SK-N-SH treated with all-trans-retinoic acid at 6 μM for 48 hours (cell line): ENCODE results near the gene LPGAT1.

ENCODE experiments used
- ATAC-seq: fragments of 200-7000 bp; cut with Tn5 transposase; 3 replicates; pipeline ENCODE4 v1.9.1; 2020; ENCODE audit warnings: mild to moderate bottlenecking, moderate library complexity
- CSDC2 ChIP-seq: fragments of 250-450 bp; sonication (Bioruptor Pico); IDR thresholded peaks from 2 replicates; pipeline ENCODE4 v1.5.0; 2020; ENCODE audit warnings: mild to moderate bottlenecking, moderate library complexity
- CSRNP3 ChIP-seq: fragments of 250-450 bp; sonication (Bioruptor Pico); IDR thresholded peaks from 2 replicates; pipeline ENCODE4 v1.5.1; 2021; ENCODE audit warnings: mild to moderate bottlenecking, moderate library complexity
- ISL1 ChIP-seq: fragments of 250-450 bp; sonication (Bioruptor Pico); IDR thresholded peaks from 2 replicates; pipeline ENCODE4 v2.1.2; 2022; ENCODE audit warnings: mild to moderate bottlenecking, moderate library complexity
- PPARA ChIP-seq: fragments of 250-450 bp; sonication (Bioruptor Pico); IDR thresholded peaks from 2 replicates; pipeline ENCODE4 v1.5.0; 2020; ENCODE audit warnings: mild to moderate bottlenecking, borderline replicate concordance
- SNAI2 ChIP-seq: fragments of 250-450 bp; sonication (Bioruptor Pico); IDR thresholded peaks from 2 replicates; pipeline ENCODE4 v1.5.0; 2020; ENCODE audit warnings: mild to moderate bottlenecking, moderate library complexity
- TCF4 ChIP-seq: fragments of 250-450 bp; sonication (Bioruptor Pico); IDR thresholded peaks from 2 replicates; pipeline ENCODE4 v1.8.0; 2021; ENCODE audit warnings: mild to moderate bottlenecking, moderate library complexity, borderline replicate concordance
- TOX ChIP-seq: fragments of 250-450 bp; sonication (Bioruptor Pico); IDR thresholded peaks from 2 replicates; pipeline ENCODE4 v1.8.0; 2021; ENCODE audit warnings: mild to moderate bottlenecking, moderate library complexity, borderline replicate concordance
- ZFP3 ChIP-seq: fragments of 250-450 bp; sonication (Bioruptor Pico); IDR thresholded peaks from 2 replicates; pipeline ENCODE4 v1.5.0; 2020; ENCODE audit warnings: mild to moderate bottlenecking, moderate library complexity
- ZFP30 ChIP-seq: fragments of 450-650 bp; formaldehyde crosslinking; IDR thresholded peaks from 2 replicates; pipeline ENCODE4 v1.5.0; 2022; ENCODE audit warnings: mild to moderate bottlenecking, moderate library complexity
- ZNF565 ChIP-seq: fragments of 450-650 bp; formaldehyde crosslinking; conservative IDR thresholded peaks from 2 replicates; pipeline ENCODE4 v1.5.0; 2020; ENCODE audit warnings: low read depth, mild to moderate bottlenecking, moderate library complexity
- ZNF8 ChIP-seq: fragments of 450-650 bp; formaldehyde crosslinking; IDR thresholded peaks from 2 replicates; pipeline ENCODE4 v1.5.0; 2020; ENCODE audit warnings: mild to moderate bottlenecking, moderate library complexity
- TF ChIP-seq, protein P1 (sequence below): fragments of 250-450 bp; sonication (Bioruptor Pico); IDR thresholded peaks from 2 replicates; pipeline ENCODE4 v1.8.0; 2021; ENCODE audit warnings: low read depth, mild to moderate bottlenecking, moderate library complexity, borderline replicate concordance
- TF ChIP-seq, protein P2 (sequence below): fragments of 250-450 bp; sonication (Bioruptor Pico); IDR thresholded peaks from 2 replicates; pipeline ENCODE4 v1.8.0; 2020; ENCODE audit warnings: mild to moderate bottlenecking, moderate library complexity, borderline replicate concordance
- TF ChIP-seq, protein P3 (sequence below): fragments of 250-450 bp; sonication (Bioruptor Pico); IDR thresholded peaks from 2 replicates; pipeline ENCODE4 v1.5.0; 2020; ENCODE audit warnings: mild to moderate bottlenecking, moderate library complexity
- TF ChIP-seq, protein P4 (sequence below): fragments of 250-450 bp; sonication (Bioruptor Pico); IDR thresholded peaks from 2 replicates; pipeline ENCODE4 v1.5.1; 2020; ENCODE audit warnings: low read depth, mild to moderate bottlenecking, moderate library complexity

Gene LPGAT1

DNA sequence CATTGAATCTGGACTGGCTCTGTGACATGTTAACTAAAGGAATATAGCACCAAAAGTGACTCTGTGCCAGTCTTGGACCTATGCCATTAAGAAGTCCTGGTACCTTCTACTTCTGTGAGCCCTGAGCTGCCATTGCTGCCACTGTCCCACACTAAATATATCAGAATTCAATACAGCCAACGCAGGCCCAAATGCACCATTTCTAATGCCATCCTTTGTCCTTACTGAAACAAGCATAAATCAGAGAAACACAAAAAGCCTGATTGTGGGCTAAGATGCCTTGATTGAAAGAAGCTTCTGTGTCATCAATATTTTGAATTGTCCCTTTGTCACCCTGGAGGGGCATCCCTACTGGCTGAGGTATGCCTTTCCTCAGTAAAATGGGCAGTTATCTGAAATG is 88.3 kb downstream of the LPGAT1 start:
- no peak for ATAC-seq
- TF ChIP-seq ZNF565 (CRISPR knock-in tag) (no peak), PPARA (CRISPR knock-in tag) (no peak), ZNF8 (CRISPR knock-in tag) (no peak), CSDC2 (CRISPR knock-in tag) (no peak)
- TF ChIP-seq, protein P1, sequence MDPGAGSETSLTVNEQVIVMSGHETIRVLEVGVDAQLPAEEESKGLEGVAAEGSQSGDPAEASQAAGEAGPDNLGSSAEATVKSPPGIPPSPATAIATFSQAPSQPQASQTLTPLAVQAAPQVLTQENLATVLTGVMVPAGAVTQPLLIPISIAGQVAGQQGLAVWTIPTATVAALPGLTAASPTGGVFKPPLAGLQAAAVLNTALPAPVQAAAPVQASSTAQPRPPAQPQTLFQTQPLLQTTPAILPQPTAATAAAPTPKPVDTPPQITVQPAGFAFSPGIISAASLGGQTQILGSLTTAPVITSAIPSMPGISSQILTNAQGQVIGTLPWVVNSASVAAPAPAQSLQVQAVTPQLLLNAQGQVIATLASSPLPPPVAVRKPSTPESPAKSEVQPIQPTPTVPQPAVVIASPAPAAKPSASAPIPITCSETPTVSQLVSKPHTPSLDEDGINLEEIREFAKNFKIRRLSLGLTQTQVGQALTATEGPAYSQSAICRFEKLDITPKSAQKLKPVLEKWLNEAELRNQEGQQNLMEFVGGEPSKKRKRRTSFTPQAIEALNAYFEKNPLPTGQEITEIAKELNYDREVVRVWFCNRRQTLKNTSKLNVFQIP (CRISPR knock-in tag): no peak
- TF ChIP-seq, protein P2, sequence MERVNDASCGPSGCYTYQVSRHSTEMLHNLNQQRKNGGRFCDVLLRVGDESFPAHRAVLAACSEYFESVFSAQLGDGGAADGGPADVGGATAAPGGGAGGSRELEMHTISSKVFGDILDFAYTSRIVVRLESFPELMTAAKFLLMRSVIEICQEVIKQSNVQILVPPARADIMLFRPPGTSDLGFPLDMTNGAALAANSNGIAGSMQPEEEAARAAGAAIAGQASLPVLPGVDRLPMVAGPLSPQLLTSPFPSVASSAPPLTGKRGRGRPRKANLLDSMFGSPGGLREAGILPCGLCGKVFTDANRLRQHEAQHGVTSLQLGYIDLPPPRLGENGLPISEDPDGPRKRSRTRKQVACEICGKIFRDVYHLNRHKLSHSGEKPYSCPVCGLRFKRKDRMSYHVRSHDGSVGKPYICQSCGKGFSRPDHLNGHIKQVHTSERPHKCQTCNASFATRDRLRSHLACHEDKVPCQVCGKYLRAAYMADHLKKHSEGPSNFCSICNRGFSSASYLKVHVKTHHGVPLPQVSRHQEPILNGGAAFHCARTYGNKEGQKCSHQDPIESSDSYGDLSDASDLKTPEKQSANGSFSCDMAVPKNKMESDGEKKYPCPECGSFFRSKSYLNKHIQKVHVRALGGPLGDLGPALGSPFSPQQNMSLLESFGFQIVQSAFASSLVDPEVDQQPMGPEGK: no peak

- no peak for ATAC-seq
- peak; percentile 97 for TF ChIP-seq ISL1 (CRISPR knock-in tag)
- TF ChIP-seq, protein P2: no peak
- TF ChIP-seq, all 23 proteins: peak for 1
These were observed 88.8 kb downstream of the LPGAT1 start for GRCh38 chr1:211741788-211742187.

DNA sequence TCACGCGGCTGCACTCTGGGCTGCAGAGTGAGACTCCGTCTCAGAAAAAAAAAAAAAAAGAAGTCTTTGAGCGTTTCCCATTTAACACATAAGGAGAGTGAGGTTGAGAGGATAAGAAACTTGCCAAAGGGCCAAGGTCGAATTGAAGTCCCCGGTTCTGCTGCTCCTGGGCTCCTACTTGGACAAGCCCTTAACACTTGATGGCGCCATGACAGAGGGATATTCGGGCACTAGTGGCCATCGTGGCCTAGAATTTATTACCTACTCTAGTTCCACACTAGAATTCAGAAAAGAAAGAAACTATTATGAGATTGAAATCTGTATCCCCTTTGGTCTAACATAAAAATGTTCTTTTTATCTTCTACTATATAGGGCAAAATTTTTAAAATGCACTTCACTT is 89.4 kb downstream of the LPGAT1 start:
- ATAC-seq: no peak
- TF ChIP-seq ZFP30 (CRISPR knock-in tag) (no peak), ZFP3 (CRISPR knock-in tag) (no peak), TOX (CRISPR knock-in tag) (no peak), ZNF565 (CRISPR knock-in tag) (no peak), TCF4 (CRISPR knock-in tag) (no peak), CSDC2 (CRISPR knock-in tag) (no peak), SNAI2 (CRISPR knock-in tag) (no peak), CSRNP3 (CRISPR knock-in tag) (no peak)
- TF ChIP-seq, protein P3, sequence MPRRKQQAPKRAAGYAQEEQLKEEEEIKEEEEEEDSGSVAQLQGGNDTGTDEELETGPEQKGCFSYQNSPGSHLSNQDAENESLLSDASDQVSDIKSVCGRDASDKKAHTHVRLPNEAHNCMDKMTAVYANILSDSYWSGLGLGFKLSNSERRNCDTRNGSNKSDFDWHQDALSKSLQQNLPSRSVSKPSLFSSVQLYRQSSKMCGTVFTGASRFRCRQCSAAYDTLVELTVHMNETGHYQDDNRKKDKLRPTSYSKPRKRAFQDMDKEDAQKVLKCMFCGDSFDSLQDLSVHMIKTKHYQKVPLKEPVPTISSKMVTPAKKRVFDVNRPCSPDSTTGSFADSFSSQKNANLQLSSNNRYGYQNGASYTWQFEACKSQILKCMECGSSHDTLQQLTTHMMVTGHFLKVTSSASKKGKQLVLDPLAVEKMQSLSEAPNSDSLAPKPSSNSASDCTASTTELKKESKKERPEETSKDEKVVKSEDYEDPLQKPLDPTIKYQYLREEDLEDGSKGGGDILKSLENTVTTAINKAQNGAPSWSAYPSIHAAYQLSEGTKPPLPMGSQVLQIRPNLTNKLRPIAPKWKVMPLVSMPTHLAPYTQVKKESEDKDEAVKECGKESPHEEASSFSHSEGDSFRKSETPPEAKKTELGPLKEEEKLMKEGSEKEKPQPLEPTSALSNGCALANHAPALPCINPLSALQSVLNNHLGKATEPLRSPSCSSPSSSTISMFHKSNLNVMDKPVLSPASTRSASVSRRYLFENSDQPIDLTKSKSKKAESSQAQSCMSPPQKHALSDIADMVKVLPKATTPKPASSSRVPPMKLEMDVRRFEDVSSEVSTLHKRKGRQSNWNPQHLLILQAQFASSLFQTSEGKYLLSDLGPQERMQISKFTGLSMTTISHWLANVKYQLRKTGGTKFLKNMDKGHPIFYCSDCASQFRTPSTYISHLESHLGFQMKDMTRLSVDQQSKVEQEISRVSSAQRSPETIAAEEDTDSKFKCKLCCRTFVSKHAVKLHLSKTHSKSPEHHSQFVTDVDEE (CRISPR knock-in tag): no peak
- TF ChIP-seq, protein P4, sequence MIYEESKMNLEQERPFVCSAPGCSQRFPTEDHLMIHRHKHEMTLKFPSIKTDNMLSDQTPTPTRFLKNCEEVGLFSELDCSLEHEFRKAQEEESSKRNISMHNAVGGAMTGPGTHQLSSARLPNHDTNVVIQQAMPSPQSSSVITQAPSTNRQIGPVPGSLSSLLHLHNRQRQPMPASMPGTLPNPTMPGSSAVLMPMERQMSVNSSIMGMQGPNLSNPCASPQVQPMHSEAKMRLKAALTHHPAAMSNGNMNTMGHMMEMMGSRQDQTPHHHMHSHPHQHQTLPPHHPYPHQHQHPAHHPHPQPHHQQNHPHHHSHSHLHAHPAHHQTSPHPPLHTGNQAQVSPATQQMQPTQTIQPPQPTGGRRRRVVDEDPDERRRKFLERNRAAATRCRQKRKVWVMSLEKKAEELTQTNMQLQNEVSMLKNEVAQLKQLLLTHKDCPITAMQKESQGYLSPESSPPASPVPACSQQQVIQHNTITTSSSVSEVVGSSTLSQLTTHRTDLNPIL (CRISPR knock-in tag): no peak
- TF ChIP-seq, protein P1 (CRISPR knock-in tag): no peak
